Stimulated activated CD4-positive, alpha-beta T cell treated with anti-CD3 and anti-CD28 coated beads, Interleukin-1b, Interleukin-23, amount 100 ng/mL, for 4 hours (primary cell): ENCODE results near the gene PRSS56.
"Not testable (repeated sequence)": the region's sequence is repeated elsewhere in the genome, so short reads cannot be mapped to it uniquely, and the experiment has no call there.

Source experiments
- DNase-seq, 2 donors: peaks; one replicate each; pipeline ENCODE4 v3.0.0-alpha.2; 2020; ENCODE audit warnings: low read depth in 2 of 2

Gene PRSS56

GRCh38 chr2:232525791-232526371 lies 5.7 kb downstream of the PRSS56 start, which contains the start of gene CHRND:
CHRND (plus strand) TSS chr2:232526160; CDS start chr2:232526216, 56 bp downstream.
- no peak for DNase-seq

- no peak for DNase-seq
Observed at GRCh38 chr2:232526372-232526941, 6.3 kb downstream of the PRSS56 start.

GRCh38 chr2:232527905-232528470 lies 7.8 kb downstream of the PRSS56 start:
- no peak for DNase-seq

- DNase-seq, result no peak
Observed at GRCh38 chr2:232528746-232529460, 8.7 kb downstream of the PRSS56 start.

- no peak for DNase-seq
Observed at GRCh38 chr2:232529806-232530547, 9.8 kb downstream of the PRSS56 start.

- no peak for DNase-seq
Observed at GRCh38 chr2:232530626-232531260, 10.6 kb downstream of the PRSS56 start.

- DNase-seq, result no peak
Observed at GRCh38 chr2:232532419-232532818, 12.2 kb downstream of the PRSS56 start.

- DNase-seq, result not testable (repeated sequence)
Observed at GRCh38 chr2:232532821-232533220, 12.6 kb downstream of the PRSS56 start.

- no peak for DNase-seq
Observed at GRCh38 chr2:232533944-232534710, 13.9 kb downstream of the PRSS56 start.

GRCh38 chr2:232534940-232535651 lies 14.9 kb downstream of the PRSS56 start:
- DNase-seq, result no peak

GRCh38 chr2:232535761-232536530 lies 15.8 kb downstream of the PRSS56 start:
- no peak for DNase-seq

- no peak for DNase-seq
Observed at GRCh38 chr2:232537079-232537478, 16.9 kb downstream of the PRSS56 start.

- DNase-seq, result no peak
Observed at GRCh38 chr2:232537499-232537898, 17.3 kb downstream of the PRSS56 start.

GRCh38 chr2:232538671-232539070 lies 18.5 kb downstream of the PRSS56 start:
- no peak for DNase-seq

- DNase-seq, result no peak
Observed at GRCh38 chr2:232539298-232540231, 19.4 kb downstream of the PRSS56 start, which contains the start of gene CHRNG. CHRNG (plus strand) TSS chr2:232539692; CDS start chr2:232539748, 56 bp downstream.

GRCh38 chr2:232540441-232541041 lies 20.4 kb downstream of the PRSS56 start:
- DNase-seq, result no peak

- no peak for DNase-seq
Observed at GRCh38 chr2:232541195-232541960, 21.2 kb downstream of the PRSS56 start.
